Endothelial cell of umbilical vein (primary cell): ENCODE results near the gene TM9SF4. TPM values are rescaled to one million over a fixed set of nuclear protein-coding genes. Genes with fewer than 3 reads are reported as not detected.
"Not testable (repeated sequence)": the region's sequence is repeated elsewhere in the genome, so short reads cannot be mapped to it uniquely, and the experiment has no call there.

Experiments used
- BruUV-seq: library from RNA; stranded (reverse); fragments of 400-500 nt; replicated peaks from 2 replicates; lab custom pipeline; 2021; lab: Mats Ljungman, UMichigan
- CTCF ChIA-PET: fragments of 300-600, 350-600 bp; sonication (Branson Sonifier 250); formaldehyde crosslinking; loops from one replicate; lab custom pipeline; 2021; ENCODE audit warnings: antibody characterized with exemption, inconsistent platforms; lab: Charles Lee
- POLR2A ChIA-PET: fragments of 300-600, 350-600 bp; sonication (Branson Sonifier 250); formaldehyde crosslinking; loops from one replicate; lab custom pipeline; 2021; ENCODE audit warnings: antibody characterized with exemption, inconsistent platforms; lab: Charles Lee
- DNase-seq: peaks from one replicate; pipeline ENCODE4 v3.0.0-alpha.2; 2011; ENCODE audit warnings: low read depth, low spot score
- FAIRE-seq: peaks from 2 replicates; lab custom pipeline; 2011; peaks lifted over from hg19 to GRCh38; lab: Jason Lieb, UNC
- H2AFZ ChIP-seq: 2 replicates; pipeline ENCODE4 v1.6.0; 2012; ENCODE audit warnings: low read depth, low read length, control low read depth, inconsistent platforms
- H3K27ac ChIP-seq: 2 replicates; pipeline ENCODE4 v1.5.1; 2011; ENCODE audit warnings: low read depth, mild to moderate bottlenecking, control low read depth, low read length, moderate library complexity; ENCODE audit not compliant: insufficient read depth
- H3K27me3 ChIP-seq, 2 experiments: 2 replicates each; pipeline versions ENCODE4 v1.6.0 to v1.6.1; 2011; ENCODE audit warnings: low read length in 2 of 2, mixed read lengths in 1 of 2; ENCODE audit not compliant: control insufficient read depth in 2 of 2, insufficient read depth in 2 of 2
- H3K36me3 ChIP-seq, 2 experiments: 2 replicates in 1 of 2; 3 replicates in 1 of 2; pipeline ENCODE4 v1.5.1; 2011; ENCODE audit warnings: low read length in 2 of 2, mild to moderate bottlenecking in 1 of 2, moderate library complexity in 1 of 2; ENCODE audit not compliant: control insufficient read depth in 2 of 2, insufficient read depth in 2 of 2; ENCODE audit errors: extremely low read depth in 1 of 2
- H3K4me1 ChIP-seq: 3 replicates; pipeline ENCODE4 v1.5.1; 2011; ENCODE audit warnings: mild to moderate bottlenecking, low read length; ENCODE audit not compliant: control insufficient read depth, insufficient read depth; ENCODE audit errors: extremely low read depth
- H3K4me2 ChIP-seq: 2 replicates; pipeline ENCODE4 v1.6.1; 2011; ENCODE audit warnings: low read length, control low read depth, mixed read lengths; ENCODE audit not compliant: insufficient read depth
- H3K4me3 ChIP-seq, 3 experiments: fragments of 200-600 bp in 1 of 3; sonication (generic), shearing (Covaris generic) in 1 of 3; replicated peaks in 1 of 3; 2 replicates each; pipeline ENCODE4 v1.5.1; 2011 to 2016; ENCODE audit warnings: control low read depth in 3 of 3, low read length in 3 of 3, mild to moderate bottlenecking in 2 of 3, inconsistent platforms in 1 of 3, low read depth in 1 of 3, moderate library complexity in 1 of 3; ENCODE audit not compliant: insufficient read depth in 1 of 3
- H3K79me2 ChIP-seq: 2 replicates; pipeline ENCODE4 v1.6.0; 2012; ENCODE audit warnings: low read length, inconsistent platforms; ENCODE audit not compliant: control insufficient read depth, insufficient read depth
- H3K9ac ChIP-seq: replicated peaks from 2 replicates; pipeline ENCODE3; 2011; ENCODE audit warnings: low read length, control low read depth; ENCODE audit not compliant: insufficient read depth; ENCODE audit errors: extremely low read depth
- H3K9me1 ChIP-seq: replicated peaks from 3 replicates; pipeline ENCODE4 v1.6.0; 2011; ENCODE audit warnings: mild to moderate bottlenecking, low read length; ENCODE audit not compliant: control insufficient read depth, insufficient read depth; ENCODE audit errors: extremely low read depth
- H3K9me3 ChIP-seq: replicated peaks from 2 replicates; pipeline ENCODE4 v1.5.1; 2012; ENCODE audit warnings: low read length, inconsistent platforms; ENCODE audit not compliant: control insufficient read depth, insufficient read depth
- H4K20me1 ChIP-seq: replicated peaks from 2 replicates; pipeline ENCODE3; 2011; ENCODE audit warnings: mild to moderate bottlenecking, low read length; ENCODE audit not compliant: control insufficient read depth, insufficient read depth; ENCODE audit errors: extremely low read depth
- CTCF ChIP-seq, 2 donors: IDR thresholded peaks; 1 replicate in 1 of 2; 2 replicates in 1 of 2; pipeline ENCODE4 v1.5.1; 2011; ENCODE audit warnings: low read length in 2 of 2, mild to moderate bottlenecking in 2 of 2, moderate library complexity in 2 of 2, control low read depth in 1 of 2, inconsistent platforms in 1 of 2, low read depth in 1 of 2; ENCODE audit not compliant: insufficient read depth in 1 of 2; ENCODE audit errors: extremely low read depth in 1 of 2
- EZH2 ChIP-seq: IDR thresholded peaks from 2 replicates; pipeline ENCODE4 v1.6.1; 2012; ENCODE audit warnings: borderline replicate concordance, low read depth, mild to moderate bottlenecking, moderate library complexity, low read length, inconsistent platforms; ENCODE audit not compliant: severe bottlenecking
- FOS ChIP-seq: IDR thresholded peaks from 2 replicates; pipeline ENCODE4 v1.6.1; 2011; ENCODE audit warnings: mild to moderate bottlenecking, low read length, moderate library complexity, borderline replicate concordance; ENCODE audit not compliant: insufficient read depth
- GATA2 ChIP-seq: IDR thresholded peaks from 2 replicates; pipeline ENCODE4 v1.7.0; 2011; ENCODE audit warnings: low read depth, mild to moderate bottlenecking, moderate library complexity, mixed read lengths, low read length; ENCODE audit not compliant: insufficient read length, insufficient read depth
- JUN ChIP-seq: IDR thresholded peaks from 2 replicates; pipeline ENCODE4 v1.6.1; 2011; ENCODE audit warnings: borderline replicate concordance, low read depth; ENCODE audit not compliant: insufficient read length, insufficient read depth
- MYC ChIP-seq: IDR thresholded peaks from one replicate; pipeline ENCODE4 v1.6.1; 2011; ENCODE audit warnings: mild to moderate bottlenecking, low read depth, low read length
- POLR2A ChIP-seq: IDR thresholded peaks from 2 replicates; pipeline ENCODE4 v1.6.1; 2012; ENCODE audit warnings: low read depth, mild to moderate bottlenecking, control low read depth, low read length
- POLR2AphosphoS5 ChIP-seq: IDR thresholded peaks from 2 replicates; pipeline ENCODE4 v1.6.1; 2012; ENCODE audit warnings: low read depth, mild to moderate bottlenecking, control low read depth, low read length, moderate library complexity; ENCODE audit not compliant: insufficient read depth
- dilution Hi-C: fragments of 300-500 bp; cut with MboI; formaldehyde crosslinking; loops from one replicate; pipeline ENCODE4 v1.15.0; 2019; ENCODE audit warnings: low sequenced_read_pairs; ENCODE audit not compliant: extremely low pct_ligation_motif_present
- intact Hi-C: fragments of 100-400 bp; cut with micrococcal nuclease; formaldehyde crosslinking; loops from one replicate; pipeline ENCODE4 v1.10.0; 2022
- polyA plus RNA-seq, 4 experiments: library from polyadenylated mRNA; depleted of rRNA in 3 of 4; stranded (reverse) in 3 of 4; unstranded in 1 of 4; fragments of >200 nt; gene quantifications; 2 replicates each; pipeline versions ENCODE4 v1.2.1 to v1.2.3, GENCODE V29; 2011 to 2012; ENCODE audit warnings: missing spikeins in 1 of 4
- total RNA-seq: library from RNA; stranded (reverse); gene quantifications from 2 replicates; pipeline ENCODE4 v1.2.3, GENCODE V29; 2021

The TM9SF4 gene
- total and polyA plus RNA-seq, 2 donors (not counting 3 experiments of a cell fraction or from before 2014, with no cell fraction given), result 46.4 to 61.9 TPM

- dilution Hi-C loops, result not testable (repeated sequence)
- ChIA-PET POLR2A (interaction anchor here (0.6 kb wide), 1 partner anchor 9 kb away, joined by 3 read pairs; no protein-coding TSS in a partner anchor), CTCF (interaction anchor here (0.9 kb wide), 1 partner anchor 295 kb away, joined by 3 read pairs; no protein-coding TSS in a partner anchor)
Measured at GRCh38 chr20:32118427-32118826, 8.9 kb downstream of the TM9SF4 start.

GRCh38 chr20:32119734-32120133, 10.2 kb downstream of the TM9SF4 start:
- ChIA-PET CTCF (interaction anchor here (1.1 kb wide), 1 partner anchor 10 kb away, joined by 4 read pairs; the partner anchor contains the start of gene TM9SF4), POLR2A (no interaction called here)
- no peak for TF ChIP-seq POLR2AphosphoS5
- no peak for TF ChIP-seq JUN
- no peak for TF ChIP-seq MYC
- TF ChIP-seq EZH2, result no peak
- TF ChIP-seq GATA2, result no peak
- no peak for TF ChIP-seq POLR2A
- TF ChIP-seq FOS, result no peak
- no peak for TF ChIP-seq CTCF (IDR thresholded peaks at IDR 0.05; ENCODE audit: extremely low read depth in 1 of 2, insufficient read depth in 1 of 2, low read depth in 1 of 2, low read length in 2 of 2)
- no TSS peak for BruUV-seq
- H3K9me1 ChIP-seq, result no peaks in the 10 kb centered on the region
- peaks cover 45% of the 10 kb centered on the region for H3K79me2 ChIP-seq
- DNase-seq, result no peak
- no peaks in the 10 kb centered on the region for H3K9me3 ChIP-seq
- H3K36me3 ChIP-seq, result peaks cover 0 to 2% of the 10 kb centered on the region in 2 experiments
- no peak overlapping the region for H2AFZ ChIP-seq
- H3K9ac ChIP-seq, result no peak overlapping the region
- no peak overlapping the region for H3K27ac ChIP-seq
- H3K4me1 ChIP-seq, result no peaks in the 10 kb centered on the region
- dilution Hi-C loops, result no loop called here
- no peak overlapping the region for H3K4me2 ChIP-seq
- no peak for FAIRE-seq
- no peaks in the 10 kb centered on the region for H3K27me3 ChIP-seq
- H3K4me3 ChIP-seq, result no peak overlapping the region
- peaks cover 6% of the 10 kb centered on the region for H4K20me1 ChIP-seq
- intact Hi-C loops, result no loop called here

More at GRCh38 chr20:32118427-32118826, 8.9 kb downstream of the TM9SF4 start:
- H3K4me2 ChIP-seq, H3K9me1 ChIP-seq, H3K9me3 ChIP-seq, DNase-seq, BruUV-seq, H3K36me3 ChIP-seq, H2AFZ ChIP-seq, intact Hi-C loops, H3K4me3 ChIP-seq, H3K9ac ChIP-seq, H3K27me3 ChIP-seq, H3K4me1 ChIP-seq, H3K27ac ChIP-seq, H4K20me1 ChIP-seq, FAIRE-seq: not testable (repeated sequence)
- peaks cover 55% of the 10 kb centered on the region for H3K79me2 ChIP-seq

GRCh38 chr20:32121908-32122307, 12.4 kb downstream of the TM9SF4 start:
- POLR2A ChIA-PET, intact Hi-C loops, FAIRE-seq, BruUV-seq, H3K4me3 ChIP-seq, CTCF ChIA-PET, H3K27me3 ChIP-seq, DNase-seq, H3K36me3 ChIP-seq, H3K4me1 ChIP-seq, dilution Hi-C loops, H3K27ac ChIP-seq, H3K9me1 ChIP-seq, H3K9ac ChIP-seq, H3K4me2 ChIP-seq, H2AFZ ChIP-seq, H4K20me1 ChIP-seq, H3K9me3 ChIP-seq: not testable (repeated sequence)
- peaks cover 34% of the 10 kb centered on the region for H3K79me2 ChIP-seq
